ENCODE data around the gene ITM2C.

Gene ITM2C

GRCh38 chr2:230901006-230901405 lies 36.3 kb downstream of the ITM2C start:
- peaks cover 10% of the 10 kb centered on the region; the same call in 1 of the 2 replicates for H3K27me3 ChIP-seq (ENCODE audit: insufficient read depth, low read length)
- no peaks in the 10 kb centered on the region for H3K79me2 ChIP-seq (ENCODE audit: insufficient read depth, low read length)
- H3K4me3 ChIP-seq (ENCODE audit: low read depth, low read length, poor library complexity, severe bottlenecking) = no peak overlapping the region
- no peak overlapping the region for H3K9ac ChIP-seq (ENCODE audit: low read length)
- H3K9me2 ChIP-seq (ENCODE audit: low read depth, low read length) = no peaks in the 10 kb centered on the region
- no peak overlapping the region for H3K27ac ChIP-seq (ENCODE audit: low read depth, low read length, poor library complexity, severe bottlenecking)
- H3K36me3 ChIP-seq (ENCODE audit: insufficient read depth, low read length) = no peaks in the 10 kb centered on the region
- H4K20me1 ChIP-seq (ENCODE audit: insufficient read depth, low read length) = no peaks in the 10 kb centered on the region
- H3K4me2 ChIP-seq (ENCODE audit: low read length) = no peak overlapping the region
- TF ChIP-seq, protein P1, sequence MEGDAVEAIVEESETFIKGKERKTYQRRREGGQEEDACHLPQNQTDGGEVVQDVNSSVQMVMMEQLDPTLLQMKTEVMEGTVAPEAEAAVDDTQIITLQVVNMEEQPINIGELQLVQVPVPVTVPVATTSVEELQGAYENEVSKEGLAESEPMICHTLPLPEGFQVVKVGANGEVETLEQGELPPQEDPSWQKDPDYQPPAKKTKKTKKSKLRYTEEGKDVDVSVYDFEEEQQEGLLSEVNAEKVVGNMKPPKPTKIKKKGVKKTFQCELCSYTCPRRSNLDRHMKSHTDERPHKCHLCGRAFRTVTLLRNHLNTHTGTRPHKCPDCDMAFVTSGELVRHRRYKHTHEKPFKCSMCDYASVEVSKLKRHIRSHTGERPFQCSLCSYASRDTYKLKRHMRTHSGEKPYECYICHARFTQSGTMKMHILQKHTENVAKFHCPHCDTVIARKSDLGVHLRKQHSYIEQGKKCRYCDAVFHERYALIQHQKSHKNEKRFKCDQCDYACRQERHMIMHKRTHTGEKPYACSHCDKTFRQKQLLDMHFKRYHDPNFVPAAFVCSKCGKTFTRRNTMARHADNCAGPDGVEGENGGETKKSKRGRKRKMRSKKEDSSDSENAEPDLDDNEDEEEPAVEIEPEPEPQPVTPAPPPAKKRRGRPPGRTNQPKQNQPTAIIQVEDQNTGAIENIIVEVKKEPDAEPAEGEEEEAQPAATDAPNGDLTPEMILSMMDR (IDR thresholded peaks at IDR 0.05; ENCODE audit: low read length) = no peak
- no peak for TF ChIP-seq EZH2 (IDR thresholded peaks at IDR 0.05; ENCODE audit: borderline replicate concordance, low read length)
- H3K4me1 ChIP-seq (ENCODE audit: insufficient read depth, low read length, severe bottlenecking) = peaks cover 12% of the 10 kb centered on the region
- H2AFZ ChIP-seq (ENCODE audit: low read length) = no peak overlapping the region
- no peaks in the 10 kb centered on the region for H3F3A ChIP-seq (ENCODE audit: insufficient read depth, low read length)
- no peaks in the 10 kb centered on the region for H3K9me3 ChIP-seq (ENCODE audit: low read length)

DNA sequence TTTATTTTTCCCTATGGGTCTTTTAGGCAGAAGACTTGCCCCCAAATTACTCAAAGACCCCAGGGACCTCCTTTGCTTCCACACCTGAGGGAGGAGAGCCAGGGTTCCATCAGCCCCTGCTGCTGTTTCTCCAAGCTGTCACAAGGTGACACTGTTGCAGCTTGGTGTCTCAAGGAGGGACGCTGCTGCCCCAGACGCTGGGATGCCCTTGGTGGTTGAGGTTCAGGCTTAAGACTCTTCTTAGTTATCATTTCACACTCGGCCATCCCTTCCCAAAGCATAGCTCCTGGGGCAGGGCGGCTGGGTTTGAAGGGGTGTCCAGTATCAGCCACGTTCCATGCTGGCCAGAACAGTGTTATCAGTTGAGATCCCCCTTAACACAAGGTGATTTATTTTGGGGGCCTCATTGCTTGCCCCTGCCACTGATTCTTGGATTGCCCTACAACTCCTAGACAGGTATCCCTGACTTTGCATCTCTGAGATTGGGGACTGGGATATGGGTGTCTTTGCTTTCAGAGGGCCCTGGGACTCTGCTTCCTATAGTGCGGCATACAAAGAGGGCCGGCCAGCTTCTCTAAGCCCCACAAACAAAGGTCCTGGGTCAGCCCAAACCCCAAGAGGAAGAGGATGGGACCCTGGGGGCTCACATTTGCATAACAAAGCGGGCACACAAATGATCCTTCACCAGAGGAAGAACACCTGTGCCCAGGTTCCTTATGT lies 37.6 kb downstream of the ITM2C start:
- no peaks in the 10 kb centered on the region for H3K9me2 ChIP-seq (ENCODE audit: low read depth, low read length)
- peaks cover 12% of the 10 kb centered on the region for H3K4me1 ChIP-seq (ENCODE audit: insufficient read depth, low read length, severe bottlenecking)
- H3K4me2 ChIP-seq (ENCODE audit: low read length) = peak overlapping the region; percentile 34; the same call in 1 of the 2 replicates
- no peaks in the 10 kb centered on the region for H4K20me1 ChIP-seq (ENCODE audit: insufficient read depth, low read length)
- TF ChIP-seq, protein P1 (IDR thresholded peaks at IDR 0.05; ENCODE audit: low read length) = peak; percentile 86
- no peak for TF ChIP-seq EZH2 (IDR thresholded peaks at IDR 0.05; ENCODE audit: borderline replicate concordance, low read length)
- H3K27me3 ChIP-seq (ENCODE audit: insufficient read depth, low read length) = peaks cover 11% of the 10 kb centered on the region
- no peaks in the 10 kb centered on the region for H3K79me2 ChIP-seq (ENCODE audit: insufficient read depth, low read length)
- no peak overlapping the region for H2AFZ ChIP-seq (ENCODE audit: low read length)
- no peaks in the 10 kb centered on the region for H3K9me3 ChIP-seq (ENCODE audit: low read length)
- H3K27ac ChIP-seq (ENCODE audit: low read depth, low read length, poor library complexity, severe bottlenecking) = no peak overlapping the region
- H3K9ac ChIP-seq (ENCODE audit: low read length) = no peak overlapping the region; the same call in 1 of the 2 replicates
- H3K4me3 ChIP-seq (ENCODE audit: low read depth, low read length, poor library complexity, severe bottlenecking) = no peak overlapping the region
- no peaks in the 10 kb centered on the region for H3F3A ChIP-seq (ENCODE audit: insufficient read depth, low read length)
- H3K36me3 ChIP-seq (ENCODE audit: insufficient read depth, low read length) = no peaks in the 10 kb centered on the region

DNA sequence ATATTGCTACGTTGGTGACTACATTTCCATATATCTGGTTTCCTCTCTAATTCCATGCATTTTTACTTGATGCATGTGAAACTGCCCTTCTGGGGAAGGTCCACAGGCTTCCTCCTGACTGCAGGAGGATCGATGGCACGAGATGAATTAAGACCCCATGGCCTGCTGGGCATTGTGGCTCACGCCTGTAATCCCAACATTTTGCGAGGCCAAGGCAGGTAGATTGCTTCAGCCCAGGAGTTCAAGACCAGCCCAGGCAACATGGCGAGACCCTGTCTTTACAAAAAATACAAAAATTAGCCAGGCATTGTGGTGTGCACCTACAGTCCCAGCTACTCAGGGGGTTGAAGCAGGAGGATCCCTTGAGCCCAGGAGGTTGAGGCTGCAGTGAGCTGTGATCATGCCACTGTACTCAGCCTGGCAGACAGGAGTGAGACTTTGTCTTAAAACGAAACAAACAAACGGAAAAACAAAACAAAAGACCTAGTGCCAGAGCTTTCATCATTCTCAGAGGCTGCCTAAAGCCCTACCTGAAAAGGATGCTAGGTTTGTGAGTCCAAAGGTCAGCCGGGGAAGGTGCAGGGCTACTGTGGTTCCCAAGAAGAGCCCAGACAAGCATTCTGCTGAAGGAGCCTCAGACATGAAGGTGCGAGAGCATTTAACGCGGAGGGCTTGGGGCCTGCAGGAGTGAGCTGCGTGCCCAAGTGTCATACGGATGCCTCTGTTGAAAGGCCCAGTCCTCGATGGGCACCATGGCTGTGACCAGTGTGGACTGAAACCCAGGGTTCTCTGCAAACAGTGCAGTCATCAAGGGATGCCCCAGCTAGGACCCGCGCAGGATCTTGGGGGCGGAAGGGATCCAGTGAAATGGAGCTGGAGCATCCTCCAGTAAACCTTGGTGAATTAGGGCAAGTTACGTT lies 38.7 kb downstream of the ITM2C start:
- Histone ChIP-seq H3K27me3 (ENCODE audit: insufficient read depth, low read length) (peaks cover 11% of the 10 kb centered on the region), H3K4me1 (ENCODE audit: insufficient read depth, low read length, severe bottlenecking) (peaks cover 12% of the 10 kb centered on the region), H3K4me3 (ENCODE audit: low read depth, low read length, poor library complexity, severe bottlenecking) (no peak overlapping the region), H3K36me3 (ENCODE audit: insufficient read depth, low read length) (no peaks in the 10 kb centered on the region), H3K4me2 (ENCODE audit: low read length) (no peak overlapping the region), H3F3A (ENCODE audit: insufficient read depth, low read length) (no peaks in the 10 kb centered on the region), H3K27ac (ENCODE audit: low read depth, low read length, poor library complexity, severe bottlenecking) (no peak overlapping the region), H4K20me1 (ENCODE audit: insufficient read depth, low read length) (no peaks in the 10 kb centered on the region), H3K9me2 (ENCODE audit: low read depth, low read length) (no peaks in the 10 kb centered on the region), H3K79me2 (ENCODE audit: insufficient read depth, low read length) (no peaks in the 10 kb centered on the region), H3K9me3 (ENCODE audit: low read length) (no peaks in the 10 kb centered on the region), H3K9ac (ENCODE audit: low read length) (no peak overlapping the region), H2AFZ (ENCODE audit: low read length) (no peak overlapping the region)
- TF ChIP-seq, protein P1 (IDR thresholded peaks at IDR 0.05; ENCODE audit: low read length) = no peak
- TF ChIP-seq EZH2 (IDR thresholded peaks at IDR 0.05; ENCODE audit: borderline replicate concordance, low read length) = no peak

Data from OCI-LY1 (cell line).